ENCODE results near the gene ADARB1. TPM values are rescaled to one million over a fixed set of nuclear protein-coding genes. Genes with fewer than 3 reads are reported as not detected.

ADARB1 gene
- polyA plus RNA-seq, 1 of the 3 experiments (the other 2 are of a cell fraction): 7.8 TPM

- TF ChIP-seq PBX3 (IDR thresholded peaks at IDR 0.05) (no peak), IRF3 (IDR thresholded peaks at IDR 0.05; ENCODE audit: low read depth, low read length) (no peak), FOSL2 (IDR thresholded peaks at IDR 0.05; ENCODE audit: borderline replicate concordance, low read depth) (peak; percentile 72; the same call in 1 of the 2 replicates), GABPA (IDR thresholded peaks at IDR 0.05; ENCODE audit: low read depth) (no peak)
Measured at GRCh38 chr21:45130324-45130774, 56.0 kb downstream of the ADARB1 start (continued).

GRCh38 chr21:45131537-45131999, 57.2 kb downstream of the ADARB1 start:
- Histone ChIP-seq H3K36me3 (replicated peaks in 1 of 2; ENCODE audit: control insufficient read depth in 1 of 2, insufficient read depth in 2 of 2, low read length in 1 of 2) (no peaks in the 10 kb centered on the region), H3K4me1 (ENCODE audit: control insufficient read depth in 1 of 2, insufficient read depth in 2 of 2, low read depth in 1 of 2, low read length in 1 of 2) (peaks cover 8 to 25% of the 10 kb centered on the region in 2 experiments), H3K79me2 (ENCODE audit: insufficient read depth) (no peaks in the 10 kb centered on the region), H3K9ac (no peak overlapping the region), H3F3A (replicated peaks; ENCODE audit: insufficient read depth) (peaks cover 35% of the 10 kb centered on the region), H4K20me1 (ENCODE audit: insufficient read depth) (no peaks in the 10 kb centered on the region), H3K27me3 (ENCODE audit: insufficient read depth) (no peaks in the 10 kb centered on the region), H3K4me3 (ENCODE audit: low read depth in 2 of 2, low read length in 1 of 2) (no peak overlapping the region), H3K27ac (ENCODE audit: low read depth in 2 of 2, low read length in 1 of 2) (peak overlapping the region in 1 of 2 experiments; percentile 74; a peak in 1 of 4 replicates), H3K4me2 (no peak overlapping the region), H3K9me2 (no peaks in the 10 kb centered on the region), H2AFZ (ENCODE audit: low read depth) (no peak overlapping the region), H3K9me3 (no peaks in the 10 kb centered on the region)
- ChIA-PET POLR2A (no interaction called here), CTCF (interaction anchor here (0.6 to 9.8 kb wide), 4 partner anchors 8 to 183 kb away, joined by 4 to 334 read pairs (median 128); no protein-coding TSS in a partner anchor)
- TF ChIP-seq GABPA (IDR thresholded peaks at IDR 0.05; ENCODE audit: low read depth) (no peak), FOXM1 (IDR thresholded peaks at IDR 0.05; ENCODE audit: low read depth) (no peak), USF1 (IDR thresholded peaks at IDR 0.05; ENCODE audit: borderline replicate concordance, low read depth) (no peak), PBX3 (IDR thresholded peaks at IDR 0.05) (no peak), FOSL2 (IDR thresholded peaks at IDR 0.05; ENCODE audit: borderline replicate concordance, low read depth) (no peak), TCF12 (IDR thresholded peaks at IDR 0.05) (no peak), IRF3 (IDR thresholded peaks at IDR 0.05; ENCODE audit: low read depth, low read length) (no peak), MAX (IDR thresholded peaks at IDR 0.05; ENCODE audit: low read depth) (no peak), CHD2 (IDR thresholded peaks at IDR 0.05; ENCODE audit: low read length, partially characterized antibody) (no peak), TAF1 (IDR thresholded peaks at IDR 0.05; ENCODE audit: borderline replicate concordance, low read depth, low read length) (no peak)
- 94% methylated on average over 15 of the region's 17 CpGs for WGBS (ENCODE audit: low lambda C conversion rate)
- no peak for DNase-seq
